Body of pancreas (tissue), 4 donors: ENCODE results near the gene SNX17.

Experiments
- CTCF ChIP-seq, 7 experiments: fragments of 450-650 bp in 4 of 7; fragments of 200-600 bp in 3 of 7; sonication (generic) in 3 of 7; IDR thresholded peaks; one replicate each; pipeline ENCODE4 v1.5.1; 2016 to 2019; ENCODE audit warnings: antibody characterized with exemption in 7 of 7
- POLR2A ChIP-seq, 3 donors: fragments of 450-650 bp; IDR thresholded peaks; one replicate each; pipeline ENCODE4 v1.6.1; 2016; ENCODE audit warnings: antibody characterized with exemption in 3 of 3, mild to moderate bottlenecking in 2 of 3

GRCh38 chr2:27422958-27423357 lies 52.5 kb downstream of the SNX17 start:
- TF ChIP-seq CTCF (IDR thresholded peaks at IDR 0.05) (no peak), POLR2A (IDR thresholded peaks at IDR 0.05) (no peak)
